GM20000 (cell line): ENCODE results near the gene PCDHGB6.
"Not testable (repeated sequence)": the region's sequence is repeated elsewhere in the genome, so short reads cannot be mapped to it uniquely, and the experiment has no call there.

Source experiments
- DNase-seq: peaks from one replicate; pipeline ENCODE4 v3.0.0; 2012; ENCODE audit warnings: low spot score
- CTCF ChIP-seq: IDR thresholded peaks from 2 replicates; pipeline ENCODE4 v1.5.1; 2012; ENCODE audit warnings: mild to moderate bottlenecking, control low read depth; ENCODE audit errors: extremely low read depth, missing control alignments

The PCDHGB6 gene

GRCh38 chr5:141369994-141370848 lies 37.6 kb upstream of the PCDHGB6 start, which contains the start of gene PCDHGB3:
PCDHGB3 (plus strand) TSS chr5:141370242; CDS start chr5:141370395, 153 bp downstream.
- DNase-seq, result peak; percentile 86

GRCh38 chr5:141371572-141372475 lies 36.0 kb upstream of the PCDHGB6 start:
- TF ChIP-seq CTCF, result no peak

More at GRCh38 chr5:141369994-141370848, 37.6 kb upstream of the PCDHGB6 start, which contains the start of gene PCDHGB3:
- peak; percentile 72 for TF ChIP-seq CTCF

GRCh38 chr5:141373673-141374317 lies 34.0 kb upstream of the PCDHGB6 start, which contains the start of gene PCDHGA6:
PCDHGA6 (plus strand) TSS chr5:141373891; CDS start chr5:141374084, 193 bp downstream.
- no peak for TF ChIP-seq CTCF
- no peak for DNase-seq

More at GRCh38 chr5:141371572-141372475, 36.0 kb upstream of the PCDHGB6 start:
- no peak for DNase-seq

- TF ChIP-seq CTCF, result no peak
- no peak for DNase-seq
These were observed 33.2 kb upstream of the PCDHGB6 start for GRCh38 chr5:141374627-141375026.

GRCh38 chr5:141375444-141376155 lies 32.2 kb upstream of the PCDHGB6 start:
- not testable (repeated sequence) for DNase-seq

- TF ChIP-seq CTCF, result peak; percentile 30
These were observed 25.1 kb upstream of the PCDHGB6 start, which contains the start of gene PCDHGA7 for GRCh38 chr5:141382469-141383294. PCDHGA7 (plus strand) TSS chr5:141382742; CDS start chr5:141382900, 158 bp downstream.

More at GRCh38 chr5:141382469-141383294, 25.1 kb upstream of the PCDHGB6 start, which contains the start of gene PCDHGA7:
- peak; percentile 65 for DNase-seq
